Ectodermal cell (in vitro differentiated cells): Measurements from ENCODE around the gene SEC24D.

Experiments used
- H3K27ac ChIP-seq: 2 replicates; pipeline ENCODE4 v1.7.0; 2013; ENCODE audit warnings: mild to moderate bottlenecking, low read depth, low read length; ENCODE audit not compliant: insufficient read depth, poor library complexity, severe bottlenecking
- H3K27me3 ChIP-seq: 2 replicates; pipeline ENCODE4 v1.7.0; 2013; ENCODE audit warnings: mild to moderate bottlenecking, low read length; ENCODE audit not compliant: insufficient read depth, control insufficient read depth, poor library complexity, severe bottlenecking
- H3K36me3 ChIP-seq: one replicate; pipeline ENCODE4 v1.7.0; 2013; ENCODE audit warnings: low read length; ENCODE audit not compliant: control insufficient read depth, insufficient read depth
- H3K4me1 ChIP-seq: one replicate; pipeline ENCODE4 v1.7.0; 2013; ENCODE audit warnings: low read length; ENCODE audit not compliant: control insufficient read depth, insufficient read depth
- H3K4me3 ChIP-seq: 2 replicates; pipeline ENCODE4 v1.7.0; 2013; ENCODE audit warnings: low read depth, low read length, control low read depth; ENCODE audit not compliant: insufficient read depth
- H3K9me3 ChIP-seq: 2 replicates; pipeline ENCODE4 v1.7.0; 2013; ENCODE audit warnings: mild to moderate bottlenecking, low read length, moderate library complexity; ENCODE audit not compliant: control insufficient read depth
- WGBS, 2 experiments: methylation state at CpG; one replicate each; pipeline ENCODE4 v1.1.7; 2013; ENCODE audit warnings: missing lambda C conversion rate in 2 of 2; 5-methylcytosine and 5-hydroxymethylcytosine counted together

SEC24D gene

DNA sequence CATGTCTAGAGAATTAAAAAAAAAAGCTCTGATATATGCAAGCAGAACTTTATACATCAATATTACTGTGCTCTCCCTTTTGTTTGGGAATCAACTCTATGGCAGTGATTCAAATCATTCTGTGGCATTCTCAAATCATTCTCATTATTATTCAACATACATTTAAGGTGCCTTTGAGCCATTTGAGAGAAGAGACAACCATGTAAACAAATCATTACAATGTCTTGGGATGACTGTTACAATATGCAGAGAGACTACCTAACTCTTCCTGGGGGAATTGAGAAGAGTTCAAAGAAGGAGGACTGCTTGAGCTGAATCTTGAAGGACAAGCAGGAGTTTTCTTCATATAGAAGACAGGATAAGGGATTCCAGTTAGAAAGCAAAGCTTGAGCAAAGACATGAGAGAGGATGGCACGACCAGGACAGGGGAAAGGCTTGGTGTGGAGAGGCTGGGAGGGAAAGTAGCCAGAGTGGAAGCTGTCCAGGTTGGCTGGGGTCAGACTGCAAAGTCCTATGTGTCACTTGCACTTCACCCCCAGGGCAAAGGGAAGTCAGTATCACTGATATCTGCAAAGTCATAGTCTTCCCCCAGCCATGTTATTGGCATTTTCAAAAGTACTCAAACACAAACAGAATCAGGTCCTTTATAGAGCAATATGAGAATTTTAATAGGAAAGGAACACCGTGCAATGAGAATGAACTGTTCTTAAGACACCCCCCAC lies 9.0 kb downstream of the SEC24D start:
- WGBS, 2 experiments: 72% methylated on average over 2 of the region's 2 CpGs
- H3K27ac ChIP-seq: no peak overlapping the region
- H3K9me3 ChIP-seq: no peaks in the 10 kb centered on the region
- H3K4me1 ChIP-seq: no peaks in the 10 kb centered on the region
- H3K36me3 ChIP-seq: no peaks in the 10 kb centered on the region
- H3K4me3 ChIP-seq: no peak overlapping the region
- no peaks in the 10 kb centered on the region for H3K27me3 ChIP-seq

DNA sequence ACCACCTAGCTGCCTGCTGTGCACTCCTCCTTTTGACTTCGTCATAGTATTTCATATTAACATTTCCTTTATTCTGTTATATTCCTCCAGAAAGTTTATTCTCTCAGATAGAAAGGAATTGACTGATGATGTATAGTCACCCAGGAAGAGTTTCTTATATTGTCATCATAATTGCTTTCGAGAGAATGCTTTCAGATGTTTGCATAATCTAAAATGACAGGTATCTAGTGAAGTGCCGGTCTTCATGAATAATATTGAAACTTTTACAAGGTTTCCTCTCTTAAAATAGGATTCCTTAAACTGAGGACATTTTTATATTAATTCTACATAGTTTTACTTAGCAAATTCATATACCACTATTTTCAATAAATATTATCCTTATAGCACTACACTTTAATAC lies 10.1 kb downstream of the SEC24D start:
- no peaks in the 10 kb centered on the region for H3K36me3 ChIP-seq
- 96 to 100% methylated on average over 1 to 3 of the region's 3 CpGs for WGBS, 2 experiments
- H3K9me3 ChIP-seq: no peaks in the 10 kb centered on the region
- no peak overlapping the region for H3K27ac ChIP-seq
- no peaks in the 10 kb centered on the region for H3K27me3 ChIP-seq
- no peak overlapping the region for H3K4me3 ChIP-seq
- no peaks in the 10 kb centered on the region for H3K4me1 ChIP-seq

DNA sequence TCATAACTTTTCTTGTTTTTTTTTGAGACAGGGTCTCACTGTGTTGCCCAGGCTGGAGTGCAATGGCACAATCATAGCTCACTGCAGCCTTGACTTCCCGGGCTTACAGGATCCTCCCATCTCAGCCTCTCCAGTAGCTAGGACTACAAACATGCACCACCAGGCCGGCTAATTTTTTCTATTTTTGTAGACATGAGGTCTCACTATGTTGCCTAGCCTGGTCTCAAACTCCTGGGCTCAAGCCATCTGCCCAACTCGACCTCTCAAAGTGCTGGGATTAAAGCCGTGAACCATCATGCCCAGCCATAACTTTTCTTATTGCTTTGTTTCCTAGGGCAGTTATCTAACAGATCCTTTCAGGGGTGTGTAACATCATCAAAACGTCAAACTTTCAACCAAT lies 11.8 kb downstream of the SEC24D start:
- Histone ChIP-seq H3K4me3 (no peak overlapping the region), H3K27ac (no peak overlapping the region), H3K36me3 (no peaks in the 10 kb centered on the region), H3K9me3 (no peaks in the 10 kb centered on the region), H3K27me3 (no peaks in the 10 kb centered on the region), H3K4me1 (no peaks in the 10 kb centered on the region)
- WGBS, 2 experiments: 88 to 93% methylated on average over 4 of the region's 5 CpGs

DNA sequence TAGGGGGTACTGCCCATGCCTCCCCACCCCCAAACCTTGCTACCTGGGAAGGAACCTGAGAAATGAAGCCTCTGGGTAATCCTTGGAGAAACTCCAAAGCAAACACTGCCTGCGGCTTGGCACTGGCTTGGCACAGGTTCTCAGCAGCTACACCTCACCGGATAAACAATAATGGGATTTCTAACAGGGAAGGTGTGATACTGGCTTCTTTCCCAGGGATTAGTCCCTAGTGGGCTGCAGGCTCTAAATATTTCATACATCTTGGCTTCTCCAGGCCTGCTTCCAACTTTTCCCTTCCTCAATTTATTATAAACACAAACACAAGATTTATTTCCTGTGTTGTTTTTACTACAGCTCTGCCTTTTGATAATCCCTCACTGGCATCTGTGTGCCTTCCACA lies 12.5 kb downstream of the SEC24D start:
- Histone ChIP-seq H3K9me3 (no peaks in the 10 kb centered on the region), H3K4me1 (no peaks in the 10 kb centered on the region), H3K4me3 (no peak overlapping the region), H3K36me3 (no peaks in the 10 kb centered on the region), H3K27ac (no peak overlapping the region), H3K27me3 (no peaks in the 10 kb centered on the region)
- 96 to 100% methylated on average over 2 of the region's 2 CpGs for WGBS, 2 experiments

DNA sequence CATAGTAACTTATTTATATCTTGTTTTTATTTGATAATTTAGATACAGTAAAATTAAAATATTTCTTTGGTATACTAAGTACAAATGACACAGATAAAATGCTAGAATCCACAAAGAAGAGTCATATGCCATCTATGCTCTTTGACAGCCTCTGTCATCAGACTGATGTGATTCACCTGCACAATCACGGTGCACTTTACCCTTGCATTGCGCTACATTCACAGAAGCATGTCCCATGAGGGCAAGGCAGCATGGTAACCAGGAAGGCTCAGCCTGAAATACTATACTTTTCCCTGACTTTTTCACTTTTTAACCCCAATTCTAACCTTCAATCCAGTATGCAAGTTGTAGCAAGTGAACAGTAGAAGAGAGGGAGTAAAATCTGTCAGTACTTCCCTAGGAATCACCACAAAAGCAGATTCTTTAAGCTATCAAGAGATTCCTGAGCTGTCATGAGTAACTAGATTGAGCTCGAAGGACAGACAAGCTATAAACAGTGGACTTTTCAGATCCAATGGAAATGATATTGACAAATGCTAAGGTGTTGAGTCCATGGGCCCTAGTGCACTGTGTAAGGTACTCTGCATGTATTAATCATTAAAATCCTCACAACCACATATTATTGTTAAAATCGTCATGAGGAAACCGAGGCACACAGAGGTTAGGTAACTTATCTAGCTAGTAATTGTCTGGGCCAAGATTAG lies 14.2 kb downstream of the SEC24D start:
- Histone ChIP-seq H3K27me3 (no peaks in the 10 kb centered on the region), H3K4me1 (no peaks in the 10 kb centered on the region), H3K4me3 (no peak overlapping the region), H3K9me3 (no peaks in the 10 kb centered on the region), H3K36me3 (no peaks in the 10 kb centered on the region), H3K27ac (no peak overlapping the region)
- WGBS, 2 experiments: 92 to 98% methylated on average over 5 of the region's 5 CpGs

DNA sequence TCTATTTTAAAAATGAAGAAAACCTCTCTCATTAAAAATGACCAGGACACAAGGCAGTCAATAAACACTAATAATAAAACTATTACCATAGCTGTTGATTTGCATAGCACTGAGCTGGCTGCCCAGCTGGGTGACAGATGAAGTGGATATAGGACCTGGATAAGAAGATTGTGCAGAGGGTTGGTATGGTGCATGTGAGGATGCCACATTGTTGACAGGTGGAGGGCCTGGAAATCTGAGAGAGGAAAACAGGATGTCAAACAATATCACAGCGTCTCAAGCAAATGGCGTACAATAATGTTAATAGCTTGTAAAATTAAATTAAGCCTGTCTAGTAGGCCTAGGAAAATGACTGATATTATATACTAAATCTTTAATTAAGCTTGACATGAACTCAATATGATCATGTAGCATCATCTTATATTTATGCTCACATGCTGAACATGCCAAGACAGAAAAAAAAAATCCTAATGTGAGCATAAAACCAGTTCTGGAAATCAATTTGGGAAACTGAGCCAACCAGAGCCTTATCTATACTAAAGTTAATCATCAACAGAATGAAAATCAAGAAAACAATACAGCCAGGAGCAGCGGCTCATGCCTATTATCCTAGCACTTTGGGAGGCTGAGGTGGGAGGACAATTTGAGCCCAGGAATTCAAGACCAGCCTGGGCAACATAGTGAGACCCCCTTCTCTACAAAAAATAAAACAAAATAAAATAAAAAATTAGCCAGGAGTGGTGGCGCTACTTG lies 18.6 kb downstream of the SEC24D start:
- Histone ChIP-seq H3K36me3 (no peaks in the 10 kb centered on the region), H3K27ac (no peak overlapping the region), H3K9me3 (no peaks in the 10 kb centered on the region), H3K27me3 (no peaks in the 10 kb centered on the region), H3K4me3 (no peak overlapping the region), H3K4me1 (no peaks in the 10 kb centered on the region)
- WGBS, 2 experiments: 89 to 94% methylated on average over 3 to 4 of the region's 4 CpGs

DNA sequence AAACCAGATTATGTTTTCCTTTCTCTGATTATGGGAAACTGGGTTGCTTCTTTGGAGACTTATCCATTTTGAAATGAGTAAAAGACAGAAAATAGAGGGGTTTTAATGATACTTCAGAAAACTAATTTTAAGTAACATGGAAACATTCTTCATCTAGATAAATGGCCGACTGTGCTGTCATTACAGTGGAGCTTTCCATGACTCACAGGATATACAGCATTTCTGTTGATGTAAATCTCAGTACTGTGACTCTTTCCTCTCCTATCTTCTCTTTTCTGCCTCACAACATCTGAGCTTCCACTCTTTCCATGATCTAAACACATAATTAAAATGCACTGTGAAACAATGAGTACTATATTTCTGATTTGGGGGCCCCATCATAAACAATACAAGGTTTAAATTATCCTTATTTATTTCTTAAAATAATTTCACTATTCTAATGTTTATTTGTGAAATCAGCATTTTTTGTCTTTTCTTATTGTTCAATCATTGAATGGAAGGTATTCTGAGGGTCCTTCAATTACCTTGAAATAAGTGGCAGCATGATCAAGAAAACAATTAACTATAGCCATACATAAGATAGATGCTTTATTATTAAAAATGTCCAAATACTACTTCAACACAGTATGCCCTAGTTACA lies 19.3 kb downstream of the SEC24D start:
- Histone ChIP-seq H3K9me3 (no peaks in the 10 kb centered on the region), H3K4me3 (no peak overlapping the region), H3K36me3 (no peaks in the 10 kb centered on the region), H3K4me1 (no peaks in the 10 kb centered on the region), H3K27me3 (no peaks in the 10 kb centered on the region), H3K27ac (no peak overlapping the region)
- 39 to 57% methylated on average over 1 of the region's 1 CpG for WGBS, 2 experiments

DNA sequence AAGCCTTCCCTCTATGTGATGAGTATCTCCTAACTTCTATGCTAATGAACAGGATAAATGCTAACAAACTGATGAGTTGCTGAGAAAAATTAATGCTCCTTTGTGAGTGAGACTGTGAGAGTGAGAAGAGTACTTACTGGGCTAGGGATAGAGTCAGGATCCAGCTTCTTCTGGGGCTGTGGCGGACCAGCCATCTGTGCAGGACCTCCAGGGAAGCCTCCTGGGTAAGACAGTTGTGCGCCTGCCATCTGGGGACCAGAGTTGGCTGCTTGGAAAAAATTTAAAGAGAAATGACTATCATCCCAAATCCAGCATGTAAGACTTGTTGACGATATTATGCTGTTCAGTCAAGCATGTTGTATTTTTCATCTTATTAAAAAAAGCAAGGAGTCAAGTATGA lies 21.0 kb downstream of the SEC24D start:
- no peak overlapping the region for H3K27ac ChIP-seq
- 92 to 96% methylated on average over 2 to 3 of the region's 3 CpGs for WGBS, 2 experiments
- no peaks in the 10 kb centered on the region for H3K27me3 ChIP-seq
- H3K4me3 ChIP-seq: no peak overlapping the region
- H3K9me3 ChIP-seq: no peaks in the 10 kb centered on the region
- no peaks in the 10 kb centered on the region for H3K36me3 ChIP-seq
- no peaks in the 10 kb centered on the region for H3K4me1 ChIP-seq

DNA sequence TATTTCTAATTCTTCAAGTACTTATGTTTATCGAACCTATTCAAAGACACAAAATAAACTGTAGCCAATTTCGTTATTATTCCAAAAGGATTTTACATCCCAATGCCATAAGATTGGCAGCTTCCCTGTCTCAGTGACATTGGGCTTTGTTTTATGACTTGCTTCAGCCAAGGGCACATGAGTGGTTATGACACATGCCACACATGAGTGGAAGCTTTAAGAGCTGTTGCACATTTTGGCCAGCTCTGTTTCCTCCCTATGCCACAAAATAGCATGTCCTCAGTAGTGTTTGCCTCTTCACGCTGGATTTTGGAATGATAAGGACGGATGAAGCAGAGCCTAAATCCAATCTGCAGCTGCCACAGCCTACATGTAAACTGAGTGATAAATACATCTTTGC lies 21.9 kb downstream of the SEC24D start:
- no peaks in the 10 kb centered on the region for H3K4me1 ChIP-seq
- H3K27me3 ChIP-seq: no peaks in the 10 kb centered on the region
- no peaks in the 10 kb centered on the region for H3K9me3 ChIP-seq
- H3K4me3 ChIP-seq: no peak overlapping the region
- H3K27ac ChIP-seq: no peak overlapping the region
- no peaks in the 10 kb centered on the region for H3K36me3 ChIP-seq
- 90 to 91% methylated on average over 4 of the region's 4 CpGs for WGBS, 2 experiments

DNA sequence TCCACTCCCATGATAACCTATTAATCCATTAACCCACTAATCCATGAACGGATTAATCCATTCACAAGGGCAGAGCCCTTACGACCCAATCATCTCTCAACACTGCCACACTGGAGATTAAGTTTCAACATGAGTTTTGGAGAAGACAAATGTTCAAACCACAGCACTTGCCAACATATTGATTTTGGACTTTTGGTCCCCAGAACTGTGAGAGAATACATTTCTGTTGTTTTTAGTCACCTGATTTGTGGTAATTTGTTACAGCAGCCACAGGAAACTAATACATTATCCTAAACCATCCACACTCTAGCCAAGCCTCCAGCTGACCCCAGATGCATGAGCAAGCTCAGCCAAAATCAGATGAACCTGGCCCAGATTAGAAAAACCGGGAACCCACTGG lies 22.4 kb downstream of the SEC24D start:
- Histone ChIP-seq H3K4me1 (no peaks in the 10 kb centered on the region), H3K36me3 (no peaks in the 10 kb centered on the region), H3K27ac (no peak overlapping the region), H3K9me3 (no peaks in the 10 kb centered on the region), H3K4me3 (no peak overlapping the region), H3K27me3 (no peaks in the 10 kb centered on the region)
- 91 to 93% methylated on average over 3 of the region's 3 CpGs for WGBS, 2 experiments
